GM18498 (cell line): ENCODE results near the gene EXOSC9.
"Not testable (repeated sequence)": the region's sequence is repeated elsewhere in the genome, so short reads cannot be mapped to it uniquely, and the experiment has no call there.

ENCODE experiments used
- ATAC-seq: cut with Tn5 transposase; IDR thresholded peaks from one replicate; pipeline ENCODE4 v1.9.1; 2021; ENCODE audit warnings: mild to moderate bottlenecking, moderate library complexity; ENCODE audit not compliant: unreplicated experiment

EXOSC9 gene, protein sequence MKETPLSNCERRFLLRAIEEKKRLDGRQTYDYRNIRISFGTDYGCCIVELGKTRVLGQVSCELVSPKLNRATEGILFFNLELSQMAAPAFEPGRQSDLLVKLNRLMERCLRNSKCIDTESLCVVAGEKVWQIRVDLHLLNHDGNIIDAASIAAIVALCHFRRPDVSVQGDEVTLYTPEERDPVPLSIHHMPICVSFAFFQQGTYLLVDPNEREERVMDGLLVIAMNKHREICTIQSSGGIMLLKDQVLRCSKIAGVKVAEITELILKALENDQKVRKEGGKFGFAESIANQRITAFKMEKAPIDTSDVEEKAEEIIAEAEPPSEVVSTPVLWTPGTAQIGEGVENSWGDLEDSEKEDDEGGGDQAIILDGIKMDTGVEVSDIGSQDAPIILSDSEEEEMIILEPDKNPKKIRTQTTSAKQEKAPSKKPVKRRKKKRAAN

DNA sequence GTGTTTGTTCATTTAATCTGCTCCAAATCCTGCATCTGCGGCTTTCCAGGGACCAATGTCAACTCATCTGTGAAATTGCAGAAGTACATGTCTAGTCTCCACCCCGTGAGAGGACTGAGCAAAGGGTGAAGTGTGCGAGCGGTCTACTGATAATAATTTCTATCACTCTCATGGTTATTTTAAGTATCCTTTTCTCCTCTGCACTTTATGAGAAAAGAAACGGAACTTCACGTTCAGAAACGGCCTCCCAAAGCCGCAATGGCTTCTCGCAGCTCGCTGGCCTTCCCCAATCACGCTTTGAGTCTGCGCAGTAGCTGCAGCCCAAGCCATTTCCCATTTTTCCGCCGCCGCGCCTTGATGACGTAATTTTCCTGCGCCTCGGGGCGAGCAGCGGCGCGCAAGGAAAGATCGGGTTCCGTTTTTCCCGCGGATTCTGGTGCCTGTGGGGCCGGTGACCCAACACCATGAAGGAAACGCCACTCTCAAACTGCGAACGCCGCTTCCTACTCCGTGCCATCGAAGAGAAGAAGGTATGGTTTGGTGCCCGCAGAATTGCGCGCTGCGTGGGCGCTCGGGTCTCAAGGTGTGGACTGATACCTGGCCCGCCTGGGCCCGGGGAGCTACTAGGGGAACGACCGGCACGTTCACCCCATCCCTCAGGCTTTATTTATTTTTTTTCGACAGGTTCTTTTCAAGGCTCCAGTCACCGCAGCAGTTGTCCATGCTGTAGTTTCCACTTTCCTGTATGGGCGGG lies at the start of gene EXOSC9:
Gene EXOSC9 (plus strand): TSS at position 363 of the 754 bp plus-strand sequence. CDS start 102 bp downstream, at position 465.
- peak; percentile 78 for ATAC-seq

DNA sequence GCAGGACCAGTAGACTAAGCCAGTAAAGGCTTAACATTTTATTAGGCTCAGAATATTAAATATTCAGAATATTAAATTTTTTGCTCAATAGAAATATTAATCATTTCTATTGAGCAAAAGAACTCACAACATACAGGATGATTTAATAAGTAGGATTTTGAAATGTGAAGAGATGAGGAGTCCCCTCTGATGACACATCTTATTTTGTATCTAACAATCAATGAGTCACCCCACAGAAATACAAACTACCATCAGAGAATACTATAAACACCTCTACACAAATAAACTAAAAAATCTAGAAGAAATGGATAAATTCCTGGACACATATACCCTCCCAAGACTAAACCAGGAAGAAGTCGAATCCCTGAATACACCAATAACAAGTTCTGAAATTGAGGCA lies 49.0 kb upstream of the EXOSC9 start:
- not testable (repeated sequence) for ATAC-seq

DNA sequence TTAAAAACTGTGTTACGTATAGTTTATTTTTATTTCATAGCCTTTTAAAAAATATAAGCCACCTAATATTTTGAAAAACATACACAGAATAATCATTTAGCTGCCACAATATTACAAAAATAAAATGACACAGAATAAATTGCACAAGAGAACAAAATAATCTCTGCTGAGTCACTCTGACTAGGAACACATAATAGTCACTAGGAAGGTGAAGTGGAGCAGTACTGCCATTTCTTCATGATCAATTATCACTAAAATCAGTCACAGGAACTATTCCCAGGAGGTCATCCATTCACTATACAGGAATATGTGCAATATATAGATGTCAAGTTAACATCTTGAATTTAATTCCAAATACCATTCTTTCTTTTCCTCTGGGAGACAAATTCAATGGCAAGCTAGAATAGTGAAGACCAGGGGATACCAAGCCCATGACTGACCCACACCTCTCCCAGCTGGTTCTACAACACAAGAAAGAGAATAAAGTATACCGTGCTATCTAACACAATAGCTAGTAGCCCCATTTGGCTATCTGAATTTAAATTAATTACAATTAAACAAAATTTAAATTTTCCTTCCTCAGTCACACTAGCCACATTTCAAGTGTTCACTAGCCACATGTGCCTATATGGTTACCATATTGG lies 42.1 kb upstream of the EXOSC9 start:
- ATAC-seq: no peak

DNA sequence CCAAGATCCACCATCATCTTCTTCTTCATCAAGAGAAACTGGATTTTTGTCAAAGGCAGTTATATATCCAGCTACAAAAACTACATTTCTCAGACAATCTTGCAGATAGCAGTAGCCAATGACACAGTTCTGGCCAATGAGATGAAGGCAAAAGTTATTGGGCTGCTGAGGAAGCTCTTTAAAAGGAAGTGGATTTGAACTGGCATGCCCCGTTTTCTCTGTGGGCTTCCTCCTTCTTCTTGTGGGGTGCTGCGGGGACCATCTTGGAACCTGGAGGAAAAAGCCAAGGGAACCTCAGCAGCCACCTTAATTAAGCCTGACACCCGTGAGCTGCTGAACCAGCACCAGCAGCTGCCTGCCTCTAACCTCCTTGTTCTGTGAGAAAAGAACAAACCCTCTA lies 40.9 kb upstream of the EXOSC9 start:
- no peak for ATAC-seq

DNA sequence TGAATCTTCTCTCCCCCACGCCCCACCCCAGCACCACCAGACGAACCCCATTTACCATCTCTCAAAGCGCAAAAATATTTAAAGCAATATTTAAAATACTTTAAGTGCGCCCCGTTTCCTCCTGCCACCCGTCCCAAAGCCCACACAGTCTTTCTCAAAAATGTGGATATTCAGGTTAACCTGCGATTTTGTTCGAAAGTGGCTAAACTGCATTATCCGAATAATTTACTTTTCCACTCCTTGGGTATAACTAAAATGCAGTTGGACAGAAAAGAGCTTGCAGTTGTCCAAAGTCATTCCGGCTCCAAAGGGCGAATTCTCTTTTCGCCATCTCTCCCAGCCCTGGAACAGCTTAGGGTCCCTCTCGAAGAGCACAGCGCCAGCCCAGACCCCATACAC lies 36.8 kb upstream of the EXOSC9 start:
- ATAC-seq: no peak

DNA sequence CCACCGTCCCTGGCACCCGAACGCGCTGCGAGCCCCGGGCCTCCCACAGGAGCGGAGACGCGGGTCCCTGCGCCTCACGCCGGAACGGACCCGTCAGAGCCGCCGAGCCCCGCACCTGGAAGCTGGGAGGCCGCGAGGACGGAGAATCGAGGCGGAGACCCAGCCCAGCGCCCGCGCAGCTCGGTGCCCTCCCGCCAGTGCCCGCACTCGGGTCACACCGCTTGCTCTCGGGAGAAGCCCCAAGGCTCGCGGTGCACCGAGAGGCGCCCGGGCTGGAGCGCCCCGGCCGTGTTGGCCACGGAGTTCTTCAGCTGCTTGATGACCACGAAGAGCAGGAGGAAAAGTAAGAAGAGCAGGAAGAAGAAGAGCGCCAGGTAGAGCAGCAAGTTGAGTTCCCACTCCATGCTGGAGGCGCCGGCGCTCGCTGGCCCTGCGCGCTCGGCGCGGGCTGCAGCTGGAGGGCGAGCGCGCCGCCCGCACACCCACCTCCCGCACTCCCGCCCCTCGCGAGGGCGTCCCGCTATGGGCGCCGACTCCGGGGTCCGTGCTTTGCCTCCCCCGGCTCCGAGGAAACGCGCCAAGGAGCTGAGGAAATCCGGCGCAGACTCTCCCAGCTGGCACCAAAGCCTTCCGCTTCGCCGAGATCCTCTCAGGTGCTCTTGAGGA lies 36.3 kb upstream of the EXOSC9 start, which contains the start of gene SMIM43:
Gene SMIM43 (minus strand): TSS at position 463 of the 666 bp plus-strand sequence. CDS start 59 bp downstream, at position 404.
- no peak for ATAC-seq

DNA sequence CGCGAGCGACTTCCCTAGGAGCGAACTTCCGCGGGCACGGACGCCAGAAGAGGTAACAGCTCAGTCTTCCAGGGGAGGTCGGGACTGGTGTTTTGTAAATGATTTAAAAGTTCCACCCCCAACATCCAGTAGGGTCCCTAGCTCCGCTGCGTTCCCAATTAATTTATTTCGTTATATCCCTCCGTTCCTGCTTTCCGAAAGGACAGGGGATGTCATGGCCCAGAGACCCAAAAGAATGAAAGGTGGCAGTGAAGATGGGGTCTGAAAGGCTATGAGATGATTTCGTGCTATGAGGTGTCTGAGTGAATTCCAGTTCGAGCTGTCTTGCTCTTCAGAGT lies 35.8 kb upstream of the EXOSC9 start:
- ATAC-seq: no peak

DNA sequence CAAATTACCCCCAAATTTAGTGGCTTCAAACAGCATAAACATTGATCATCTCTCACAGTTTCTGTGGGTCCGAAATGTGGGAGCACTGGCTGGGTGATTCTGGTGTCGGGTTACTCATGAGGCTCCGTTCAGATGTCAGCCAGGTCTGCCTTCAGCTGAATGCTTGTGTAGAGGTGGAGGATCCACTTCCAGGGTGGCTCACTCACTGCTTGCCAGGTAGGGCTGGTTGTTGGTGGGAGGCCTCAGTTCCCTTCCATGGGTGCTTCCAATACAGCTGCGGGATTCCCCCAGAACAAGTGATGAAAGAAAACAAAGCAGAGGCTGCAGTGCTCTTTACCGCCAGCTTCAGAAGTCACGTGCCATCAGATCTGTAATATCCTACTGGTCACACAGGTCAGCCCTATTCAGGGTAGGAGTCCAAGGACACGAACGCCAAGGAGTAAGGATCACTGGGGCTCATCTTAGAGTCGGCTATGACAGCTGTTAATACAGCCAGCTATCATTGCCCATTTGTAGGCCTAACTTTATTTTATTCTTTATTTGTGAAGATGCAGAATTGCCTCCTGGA lies 35.1 kb upstream of the EXOSC9 start:
- no peak for ATAC-seq

DNA sequence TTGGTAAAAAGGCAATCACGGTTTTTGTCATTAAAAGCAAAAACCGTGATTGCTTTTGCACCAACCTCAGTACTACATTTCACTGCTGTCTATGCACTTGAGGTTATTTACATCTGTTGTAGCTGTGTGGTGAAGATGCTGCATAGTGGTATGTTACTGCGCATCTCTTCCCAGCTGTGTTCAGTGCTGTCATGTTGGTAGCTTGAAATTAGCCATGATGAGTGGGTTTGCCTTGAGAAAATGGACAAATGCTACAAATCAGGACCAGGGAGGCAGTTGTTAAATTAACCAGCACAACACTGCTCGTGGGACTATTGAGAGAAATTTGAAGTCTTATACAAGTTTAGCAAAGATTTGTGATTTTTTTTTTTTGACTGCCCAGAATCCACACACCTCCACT lies 34.0 kb upstream of the EXOSC9 start:
- ATAC-seq: no peak

DNA sequence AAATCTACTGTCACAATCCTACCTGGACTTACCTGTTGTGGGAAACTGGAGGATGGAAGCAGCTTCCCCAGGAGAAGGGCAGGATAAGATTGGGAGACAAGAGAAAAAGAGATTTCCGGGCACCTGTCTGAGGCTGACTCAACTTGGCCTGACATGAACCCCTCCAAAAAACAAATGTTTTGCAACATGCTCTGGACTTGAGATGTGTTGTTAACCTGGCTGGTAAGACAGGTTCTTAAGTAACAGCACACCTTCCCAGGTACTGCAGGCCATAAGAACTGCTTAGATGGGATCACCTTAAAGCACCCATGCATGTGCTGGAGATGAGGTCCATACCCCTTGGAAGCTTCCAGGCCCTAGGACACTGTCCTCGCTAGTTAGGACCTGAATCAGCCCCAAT lies 31.8 kb upstream of the EXOSC9 start:
- no peak for ATAC-seq

DNA sequence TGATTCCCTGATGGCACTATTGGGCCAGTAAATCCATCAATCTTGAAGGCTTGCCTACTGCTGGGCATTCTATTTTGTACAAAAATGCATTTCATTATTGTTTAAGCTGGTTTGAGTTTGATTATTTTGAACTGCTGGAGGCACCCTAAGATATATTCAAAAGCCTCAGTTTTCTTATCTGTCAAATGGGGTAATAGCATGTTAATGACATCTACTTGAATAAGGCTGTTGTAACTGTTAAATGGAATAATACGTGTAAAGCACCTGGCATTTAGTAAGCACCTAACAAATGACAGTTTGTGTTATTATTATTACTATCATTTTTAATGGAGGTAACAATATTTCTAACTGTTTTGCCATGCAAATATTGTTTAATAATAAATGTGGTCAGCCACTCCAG lies 29.3 kb upstream of the EXOSC9 start:
- ATAC-seq: no peak

DNA sequence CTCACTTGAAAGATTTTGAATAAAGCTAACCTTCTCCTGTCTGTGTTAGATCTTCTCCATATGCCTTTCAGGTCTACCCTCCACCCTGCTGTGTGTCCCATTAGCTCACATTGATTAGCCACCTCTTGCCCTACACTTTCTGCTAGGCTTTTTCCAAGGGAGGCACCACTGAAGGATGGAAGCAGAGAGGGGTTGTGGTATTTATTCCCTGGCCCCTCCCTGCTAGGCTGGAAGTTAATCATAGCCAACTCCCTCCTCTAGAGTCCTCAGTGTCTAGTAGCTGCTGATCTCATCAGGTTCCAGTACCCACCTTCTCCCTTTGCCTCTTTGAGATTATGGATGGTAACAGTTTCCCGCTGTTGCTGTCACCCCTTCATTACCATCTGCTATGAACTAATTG lies 27.2 kb upstream of the EXOSC9 start:
- no peak for ATAC-seq

DNA sequence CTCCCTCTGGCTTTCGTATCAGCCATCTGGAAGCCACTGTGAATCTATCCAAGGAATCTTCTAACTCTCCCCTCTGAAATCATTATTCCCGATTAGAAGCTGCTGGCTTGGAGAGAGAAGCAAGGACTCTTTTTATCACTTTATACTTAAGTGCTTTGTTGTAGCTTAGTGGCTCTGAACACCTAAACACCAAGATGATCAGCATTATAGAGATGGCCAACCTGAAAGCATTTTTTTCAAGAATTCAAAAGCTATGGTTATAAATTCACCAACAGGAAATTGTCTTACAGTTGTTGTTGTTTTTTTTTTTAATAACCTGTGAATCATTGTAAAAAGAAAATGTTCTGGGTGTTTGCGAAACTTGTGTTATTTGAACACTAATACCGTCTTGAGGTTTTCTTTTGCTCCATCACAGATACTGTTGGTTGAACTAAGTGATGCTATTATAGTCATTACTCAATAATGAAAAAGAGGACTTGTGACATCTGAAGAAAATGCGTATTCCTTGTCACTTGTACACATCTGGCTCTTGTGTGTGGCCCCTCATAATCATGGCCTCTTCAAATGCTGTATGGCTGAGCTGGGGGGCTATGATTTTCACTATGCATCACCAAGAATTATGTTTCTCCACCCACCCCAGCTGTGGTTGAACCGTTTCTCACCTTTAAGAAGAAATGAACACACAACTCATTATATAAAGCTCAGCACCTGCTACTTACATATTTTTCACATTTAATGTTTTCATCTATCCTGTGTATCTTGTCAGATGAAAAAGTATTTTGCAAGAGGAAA lies 24.3 kb upstream of the EXOSC9 start:
- ATAC-seq: no peak

DNA sequence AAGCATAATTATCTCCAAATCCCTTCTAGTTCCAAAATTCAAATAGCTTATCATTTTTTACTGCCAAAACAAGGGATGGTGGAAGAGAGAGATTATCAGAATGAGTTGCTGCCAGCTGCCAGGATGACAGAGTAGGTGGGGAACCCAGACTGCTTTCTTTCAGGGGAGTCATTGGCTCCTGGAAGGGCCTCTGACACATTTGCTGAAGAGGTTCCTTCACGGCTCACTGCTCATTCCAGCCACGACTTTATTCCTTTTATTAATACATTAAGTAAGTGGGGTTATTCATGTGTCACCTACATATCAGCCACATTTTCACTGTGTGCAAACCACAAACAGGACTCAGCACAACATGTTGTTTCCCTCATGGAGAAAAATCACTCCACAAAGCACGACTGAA lies 23.5 kb upstream of the EXOSC9 start:
- ATAC-seq: no peak

DNA sequence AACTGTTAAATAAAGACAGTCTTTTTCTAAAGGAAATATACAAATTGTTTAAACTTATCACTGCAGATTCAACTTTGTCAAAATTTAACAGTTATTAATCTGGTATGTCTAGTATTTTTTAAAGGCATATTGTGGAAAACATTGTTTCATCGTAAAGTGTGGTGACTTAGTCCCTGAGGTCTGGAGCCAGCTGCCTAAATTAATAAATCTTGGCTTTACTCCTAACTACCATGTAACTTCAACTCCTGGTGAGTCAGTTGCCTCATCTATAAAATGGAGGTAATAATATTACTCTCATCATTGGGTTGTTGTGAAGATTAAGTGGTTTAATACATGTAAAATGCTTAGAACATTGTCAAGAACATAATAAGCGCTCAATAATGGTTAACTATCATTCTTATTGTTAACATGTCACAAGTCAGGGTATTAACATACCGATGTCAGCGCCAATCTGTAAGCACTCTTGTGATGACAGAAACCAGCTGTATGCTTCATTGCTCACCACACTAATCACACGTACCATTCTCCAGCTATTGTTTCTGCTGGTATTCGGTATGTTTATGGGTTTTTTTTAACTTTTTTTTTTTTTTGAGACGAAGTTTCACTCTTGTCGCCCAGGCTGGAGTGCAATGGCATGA lies 22.0 kb upstream of the EXOSC9 start:
- ATAC-seq: no peak

DNA sequence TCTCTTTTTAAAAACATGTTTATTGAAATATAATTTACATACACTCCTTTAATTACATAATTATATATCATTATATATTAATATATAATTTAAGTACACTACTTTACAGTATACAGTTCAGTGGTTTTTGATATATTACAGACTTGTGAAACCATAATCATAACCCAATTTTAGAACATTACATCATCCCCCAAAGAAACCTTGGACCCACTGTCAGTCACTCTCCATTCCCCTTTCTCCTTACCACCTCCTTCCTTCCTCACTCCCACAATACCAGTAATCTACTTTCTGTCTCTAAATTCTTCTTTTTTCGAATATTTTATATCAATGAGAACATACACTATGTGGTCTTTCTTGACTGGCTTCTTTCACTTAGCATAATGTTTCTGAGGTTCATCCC lies 17.9 kb upstream of the EXOSC9 start:
- no peak for ATAC-seq

DNA sequence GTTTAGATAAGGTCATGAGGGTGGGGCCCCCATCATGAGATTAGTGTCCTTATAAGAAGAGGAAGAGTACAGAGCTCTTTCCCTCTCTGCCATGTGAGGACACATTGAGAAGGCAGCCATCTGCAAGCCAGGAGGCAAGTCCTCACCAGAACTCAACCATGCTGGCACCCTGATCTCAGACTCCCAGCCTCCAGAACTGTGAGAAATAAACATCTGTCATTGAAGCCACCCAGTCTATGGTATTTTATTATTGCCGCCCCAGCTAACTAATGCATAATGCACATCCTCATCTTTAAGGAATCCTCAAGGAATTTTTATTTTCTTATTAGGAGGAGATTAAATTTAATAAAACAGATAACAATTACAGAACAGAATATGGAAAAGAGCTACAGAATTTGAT lies 16.7 kb upstream of the EXOSC9 start:
- ATAC-seq: no peak

DNA sequence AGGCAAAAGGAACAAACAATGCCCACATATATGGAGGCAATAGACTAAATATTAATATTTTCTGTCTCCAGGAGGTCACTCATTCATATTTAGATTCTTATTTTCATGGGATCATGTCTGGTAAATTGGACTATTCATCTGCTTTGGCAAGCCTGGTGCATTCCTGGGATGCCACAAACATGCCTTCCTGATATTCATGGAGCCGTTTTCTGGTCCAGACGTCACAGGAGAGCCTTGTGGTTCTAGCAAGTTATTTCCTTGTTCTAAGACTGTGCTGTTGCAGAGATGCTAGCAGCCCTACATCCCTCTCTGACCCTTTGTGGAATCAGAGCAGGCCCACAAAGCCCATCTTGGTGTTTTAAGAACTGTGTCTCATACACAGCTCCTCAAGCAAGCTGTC lies 16.1 kb upstream of the EXOSC9 start:
- no peak for ATAC-seq

DNA sequence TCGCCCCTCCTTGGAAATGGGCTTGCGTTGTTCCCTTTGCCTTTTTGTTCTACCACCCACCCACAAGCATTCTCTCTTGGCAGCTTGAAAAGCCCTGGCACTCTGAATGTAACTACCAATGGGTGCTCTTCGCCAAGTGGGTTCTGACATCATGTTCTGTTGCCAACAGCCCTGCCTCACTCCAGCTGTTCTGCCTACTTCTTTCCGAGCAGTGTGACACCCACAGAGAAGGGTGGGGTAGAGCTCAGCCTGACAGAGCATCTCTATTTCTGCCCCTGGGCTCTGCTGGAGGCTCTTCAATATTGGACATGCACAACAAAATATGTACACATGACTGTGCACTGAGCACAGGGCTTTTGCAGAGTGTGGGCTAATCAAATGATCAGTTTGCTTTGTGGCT lies 15.6 kb upstream of the EXOSC9 start:
- ATAC-seq: no peak

DNA sequence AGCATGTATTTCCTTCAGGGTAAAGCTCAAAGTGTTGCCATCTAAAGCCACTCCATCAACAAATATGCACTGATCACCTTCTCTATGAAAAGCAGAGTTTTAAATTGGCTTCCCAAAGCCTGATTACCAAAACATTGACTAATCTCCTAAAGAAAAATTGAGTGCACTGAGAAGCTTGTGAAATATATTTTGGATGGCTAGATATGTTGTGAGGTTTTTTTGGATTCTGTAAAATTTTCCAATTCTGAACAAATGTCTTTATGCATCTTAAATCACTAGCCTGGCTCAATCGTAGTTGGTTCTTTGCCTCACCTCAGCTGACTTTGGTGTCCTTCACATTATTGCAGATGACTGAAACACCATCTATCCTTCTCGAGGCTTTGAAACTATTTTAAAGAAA lies 14.9 kb upstream of the EXOSC9 start:
- no peak for ATAC-seq
